Measurements from ENCODE around the gene TMEM79.

GRCh38 chr1:156289857-156290256 is 5.7 kb downstream of the TMEM79 start:
- TF ChIP-seq POLR2AphosphoS5 (IDR thresholded peaks at IDR 0.05; ENCODE audit: low read depth), result no peak
- no peak for TF ChIP-seq CTCF (conservative IDR thresholded peaks at IDR 0.05; ENCODE audit: low read depth in 2 of 2)
- no peak for TF ChIP-seq EZH2phosphoT487 (IDR thresholded peaks at IDR 0.05; ENCODE audit: unreplicated experiment)

All from GM23338 (cell line).